GM12873 (cell line): ENCODE data around the gene SYMPK.

Experiments used
- TF ChIP-seq, protein P1 (sequence below): IDR thresholded peaks from 2 replicates; pipeline ENCODE4 v1.5.1; 2012; ENCODE audit warnings: low read depth, mild to moderate bottlenecking, moderate library complexity, low read length, control low read depth; ENCODE audit not compliant: insufficient read depth; ENCODE audit errors: missing control alignments

The SYMPK gene

DNA sequence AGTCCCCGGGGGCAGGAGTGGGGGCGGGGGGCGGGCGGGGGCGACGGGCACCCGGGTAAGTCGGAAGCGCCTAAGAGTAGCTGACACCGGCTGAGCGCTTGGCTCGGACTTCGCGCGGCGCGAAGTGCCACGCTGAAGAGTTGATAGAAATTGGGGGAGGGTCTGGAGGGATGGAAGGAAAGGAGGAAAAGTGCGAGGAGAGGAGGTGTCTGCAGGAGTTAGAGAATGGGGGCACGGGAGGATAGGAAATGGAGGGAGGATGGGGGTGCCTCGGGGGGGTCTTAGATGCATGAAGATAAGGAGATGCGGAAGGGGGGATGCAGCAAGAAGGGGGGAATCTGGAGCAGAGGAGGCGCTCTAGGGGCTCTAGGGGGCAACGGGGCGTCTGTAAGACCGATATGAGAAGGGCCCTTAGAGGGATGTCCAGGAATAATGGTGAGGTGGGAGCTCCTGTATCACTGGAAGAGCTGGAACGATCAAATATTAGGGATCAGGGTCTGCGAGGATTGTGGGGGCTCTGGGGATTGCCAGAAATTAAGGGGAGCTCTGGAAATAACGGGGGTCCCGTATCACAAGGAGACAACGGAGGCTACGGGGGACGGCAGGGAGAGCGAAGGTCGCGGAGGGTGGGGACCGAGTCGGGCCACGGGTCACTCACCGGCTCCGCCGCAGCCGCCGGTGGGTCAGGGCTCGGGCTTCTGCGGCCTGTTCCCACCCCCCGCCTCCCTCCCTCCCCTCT is 39.1 kb upstream of the SYMPK start, which contains the start of gene MYPOP:
TSS of gene MYPOP (minus strand) at position 702 of the 739 bp plus-strand sequence. CDS start 840 bp downstream, outside the sequence.
- TF ChIP-seq, protein P1, sequence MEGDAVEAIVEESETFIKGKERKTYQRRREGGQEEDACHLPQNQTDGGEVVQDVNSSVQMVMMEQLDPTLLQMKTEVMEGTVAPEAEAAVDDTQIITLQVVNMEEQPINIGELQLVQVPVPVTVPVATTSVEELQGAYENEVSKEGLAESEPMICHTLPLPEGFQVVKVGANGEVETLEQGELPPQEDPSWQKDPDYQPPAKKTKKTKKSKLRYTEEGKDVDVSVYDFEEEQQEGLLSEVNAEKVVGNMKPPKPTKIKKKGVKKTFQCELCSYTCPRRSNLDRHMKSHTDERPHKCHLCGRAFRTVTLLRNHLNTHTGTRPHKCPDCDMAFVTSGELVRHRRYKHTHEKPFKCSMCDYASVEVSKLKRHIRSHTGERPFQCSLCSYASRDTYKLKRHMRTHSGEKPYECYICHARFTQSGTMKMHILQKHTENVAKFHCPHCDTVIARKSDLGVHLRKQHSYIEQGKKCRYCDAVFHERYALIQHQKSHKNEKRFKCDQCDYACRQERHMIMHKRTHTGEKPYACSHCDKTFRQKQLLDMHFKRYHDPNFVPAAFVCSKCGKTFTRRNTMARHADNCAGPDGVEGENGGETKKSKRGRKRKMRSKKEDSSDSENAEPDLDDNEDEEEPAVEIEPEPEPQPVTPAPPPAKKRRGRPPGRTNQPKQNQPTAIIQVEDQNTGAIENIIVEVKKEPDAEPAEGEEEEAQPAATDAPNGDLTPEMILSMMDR = no peak

DNA sequence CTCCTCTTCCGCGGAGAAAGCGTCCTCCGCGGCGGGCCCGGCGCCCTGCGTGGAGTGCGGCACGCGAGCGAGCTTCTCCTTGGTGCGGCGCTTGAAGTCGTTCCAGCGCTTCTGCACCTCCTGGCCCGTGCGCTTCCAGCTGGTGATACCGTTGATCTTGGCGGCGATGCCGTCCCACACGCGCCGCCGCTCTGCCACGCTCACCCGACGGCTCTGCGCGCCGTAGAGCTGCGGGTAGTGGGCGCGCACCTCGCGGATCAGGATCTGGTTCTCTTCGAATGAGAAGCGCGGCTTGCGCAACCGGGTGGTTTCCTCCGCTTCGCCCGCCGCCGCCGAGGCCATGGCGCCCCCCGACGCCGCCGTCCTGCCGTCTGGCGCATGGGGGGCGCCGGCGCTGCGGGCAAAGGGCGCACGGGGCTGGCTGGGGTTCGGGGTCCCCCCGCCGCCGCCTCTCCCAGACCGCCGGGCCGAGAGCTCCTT is 38.5 kb upstream of the SYMPK start:
- TF ChIP-seq, protein P1 = no peak

DNA sequence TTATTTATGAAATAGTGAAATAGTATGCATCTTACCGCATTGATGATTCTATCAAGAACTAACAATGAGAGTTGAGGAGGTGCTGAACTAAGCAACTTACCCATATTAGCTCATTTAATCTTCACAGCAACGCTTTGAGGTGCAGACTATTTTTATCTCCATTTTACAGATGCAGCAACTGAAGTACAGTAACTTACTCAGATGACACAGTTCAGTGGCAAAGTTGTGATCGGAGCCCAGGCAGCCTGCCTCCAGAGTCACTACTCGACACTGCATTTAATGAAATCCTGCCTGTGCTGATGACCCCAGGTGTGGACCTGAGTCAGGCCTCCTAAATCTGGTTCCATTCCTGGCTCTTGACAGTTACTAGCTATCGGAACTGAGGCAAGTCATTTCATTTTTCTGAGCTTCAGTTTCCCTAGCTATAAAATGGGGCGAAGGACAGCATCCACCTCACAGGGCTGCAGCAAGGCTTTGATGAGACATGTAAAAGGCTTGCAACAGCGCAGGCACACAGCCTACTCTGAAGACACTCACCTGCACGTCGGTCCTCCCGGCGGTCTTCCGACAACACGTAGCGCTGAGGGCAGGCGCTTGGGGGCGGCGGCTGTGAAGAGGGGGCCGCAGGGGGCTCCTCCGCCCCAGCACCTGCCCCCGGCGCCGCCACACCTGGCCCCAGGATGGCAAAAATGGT is 37.9 kb upstream of the SYMPK start:
- TF ChIP-seq, protein P1 = no peak

DNA sequence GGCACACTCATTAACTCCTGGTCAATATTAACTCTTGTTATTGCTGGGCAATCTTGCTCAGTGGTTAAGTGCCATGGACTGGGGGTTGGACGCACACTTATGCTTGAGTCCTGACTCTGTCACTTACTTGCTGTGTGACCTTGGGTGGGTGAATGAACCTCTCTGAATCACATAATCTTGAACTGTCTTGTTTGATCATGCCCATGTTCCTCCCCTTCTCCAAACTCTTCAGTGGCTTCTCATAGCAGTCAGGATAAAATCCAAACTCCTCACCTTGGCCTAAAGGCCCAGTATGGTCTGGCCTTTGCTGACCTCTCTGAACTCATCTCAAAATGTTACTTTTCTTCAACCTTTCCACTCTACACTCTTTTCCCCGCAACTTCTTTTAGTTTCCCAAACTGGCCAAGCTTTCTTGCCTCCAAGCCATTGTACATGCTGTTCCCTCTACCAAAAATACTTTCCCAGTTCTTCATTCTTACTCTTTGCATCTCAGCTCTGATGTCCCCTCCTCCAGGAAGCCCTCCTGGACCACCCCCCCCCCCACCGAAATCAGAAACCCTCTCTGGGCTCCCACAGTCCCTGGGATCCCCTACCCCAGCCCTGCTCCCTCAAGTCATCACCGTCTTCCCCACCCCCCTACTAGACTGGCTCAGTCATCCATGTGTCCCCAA is 37.1 kb upstream of the SYMPK start:
- TF ChIP-seq, protein P1 = no peak

DNA sequence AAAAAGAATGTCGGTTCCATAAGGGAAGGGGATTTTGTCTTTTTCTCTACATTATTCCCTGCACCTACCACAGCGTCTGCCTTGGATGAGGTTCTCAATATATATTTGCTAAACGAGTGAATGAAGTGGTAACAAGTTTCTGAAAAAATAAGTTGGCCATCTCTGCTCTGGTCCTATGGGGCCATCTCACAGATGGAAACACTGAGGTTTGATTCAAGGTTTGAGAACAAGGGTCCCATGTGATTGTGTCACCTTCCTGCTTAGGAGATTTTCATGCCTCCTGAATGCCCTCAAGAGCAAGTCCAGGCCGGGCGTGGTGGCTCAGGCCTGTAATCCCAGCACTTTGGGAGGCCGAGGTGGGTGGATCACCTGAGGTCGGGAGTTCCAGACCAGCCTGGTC is 36.3 kb upstream of the SYMPK start:
- TF ChIP-seq, protein P1 = no peak

DNA sequence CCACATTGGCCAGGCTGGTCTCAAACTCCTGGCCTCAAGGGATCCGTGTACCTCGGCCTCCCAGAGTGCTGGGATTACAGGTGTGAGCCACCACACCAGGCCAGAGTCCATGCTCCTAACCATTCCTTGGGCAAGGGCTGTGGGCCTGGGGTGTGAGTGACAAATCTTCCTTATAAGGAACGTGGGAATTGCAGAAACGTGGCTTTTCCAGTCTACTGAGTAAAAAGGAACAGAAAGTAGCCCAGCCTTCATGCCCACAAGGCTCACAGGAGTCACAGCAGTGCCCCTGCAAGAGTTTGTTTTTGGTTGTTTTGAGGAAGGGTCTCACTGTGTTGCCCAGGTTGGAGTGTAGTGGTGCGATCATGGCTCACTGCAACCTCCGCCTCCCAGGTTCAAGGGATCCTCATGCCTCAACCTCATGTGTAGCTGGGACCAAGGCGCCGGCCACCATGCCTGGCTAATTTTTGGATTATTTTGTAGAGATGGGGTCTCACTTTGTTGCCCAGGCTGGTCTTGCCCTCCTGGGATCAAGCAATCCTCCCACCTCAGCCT is 34.4 kb upstream of the SYMPK start:
- TF ChIP-seq, protein P1 = no peak

DNA sequence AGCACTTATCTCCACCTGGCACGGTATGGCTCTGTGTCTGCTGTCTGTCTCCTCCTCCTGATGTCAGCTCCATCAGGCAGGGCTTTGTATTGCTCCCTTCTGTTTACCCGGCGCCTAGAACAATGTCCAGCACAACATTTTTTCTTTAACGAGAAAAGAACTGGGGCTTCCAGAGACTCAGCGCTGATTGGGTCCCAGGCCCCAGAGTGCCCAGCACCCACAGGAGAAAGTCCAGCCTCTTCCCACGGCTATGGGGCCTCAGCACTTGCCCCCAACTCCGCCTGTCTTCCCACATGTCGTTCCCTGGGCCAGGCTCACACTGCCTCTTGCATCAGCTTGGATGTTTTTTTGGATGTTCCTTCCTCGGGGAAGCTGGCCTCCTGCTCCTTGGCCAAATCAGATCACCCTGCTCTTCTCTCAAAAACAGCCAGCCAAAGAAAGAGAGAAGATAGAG is 32.6 kb upstream of the SYMPK start:
- TF ChIP-seq, protein P1 = no peak
